Retinal pigment epithelial cell (primary cell): Measurements from ENCODE around the gene POLA1.

Experiments used
- DNase-seq: peaks from one replicate; pipeline ENCODE4 v3.0.0-alpha.2; 2010; ENCODE audit warnings: low read depth
- H3K4me3 ChIP-seq: 2 replicates; pipeline ENCODE4 v1.5.1; 2011; ENCODE audit warnings: mild to moderate bottlenecking, low read length, control low read depth, moderate library complexity
- TF ChIP-seq, protein P1 (sequence below): conservative IDR thresholded peaks from 2 replicates; pipeline ENCODE4 v1.5.1; 2011; ENCODE audit warnings: low read depth, low read length, control low read depth, inconsistent platforms

POLA1 gene

DNA sequence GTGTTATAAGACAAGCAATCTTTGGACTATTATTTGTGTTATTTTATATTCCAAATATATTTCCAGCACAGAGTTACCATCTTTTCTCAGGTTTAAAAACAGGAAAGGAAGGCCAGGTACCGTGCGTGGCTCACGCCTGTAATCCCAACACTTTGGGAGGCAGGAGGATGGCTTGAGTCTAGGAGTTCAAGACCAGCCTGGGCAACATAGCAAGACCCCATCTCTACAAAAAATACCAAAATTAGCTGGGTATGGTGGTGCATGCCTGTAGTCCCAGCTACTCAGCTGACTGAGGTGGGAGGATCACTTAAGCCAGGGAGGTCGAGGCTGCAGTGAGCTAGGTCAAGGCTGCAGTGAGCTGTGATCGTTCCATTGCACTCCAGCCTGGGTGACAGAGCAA is 140.0 kb downstream of the POLA1 start:
- H3K4me3 ChIP-seq = no peak overlapping the region
- TF ChIP-seq, protein P1, sequence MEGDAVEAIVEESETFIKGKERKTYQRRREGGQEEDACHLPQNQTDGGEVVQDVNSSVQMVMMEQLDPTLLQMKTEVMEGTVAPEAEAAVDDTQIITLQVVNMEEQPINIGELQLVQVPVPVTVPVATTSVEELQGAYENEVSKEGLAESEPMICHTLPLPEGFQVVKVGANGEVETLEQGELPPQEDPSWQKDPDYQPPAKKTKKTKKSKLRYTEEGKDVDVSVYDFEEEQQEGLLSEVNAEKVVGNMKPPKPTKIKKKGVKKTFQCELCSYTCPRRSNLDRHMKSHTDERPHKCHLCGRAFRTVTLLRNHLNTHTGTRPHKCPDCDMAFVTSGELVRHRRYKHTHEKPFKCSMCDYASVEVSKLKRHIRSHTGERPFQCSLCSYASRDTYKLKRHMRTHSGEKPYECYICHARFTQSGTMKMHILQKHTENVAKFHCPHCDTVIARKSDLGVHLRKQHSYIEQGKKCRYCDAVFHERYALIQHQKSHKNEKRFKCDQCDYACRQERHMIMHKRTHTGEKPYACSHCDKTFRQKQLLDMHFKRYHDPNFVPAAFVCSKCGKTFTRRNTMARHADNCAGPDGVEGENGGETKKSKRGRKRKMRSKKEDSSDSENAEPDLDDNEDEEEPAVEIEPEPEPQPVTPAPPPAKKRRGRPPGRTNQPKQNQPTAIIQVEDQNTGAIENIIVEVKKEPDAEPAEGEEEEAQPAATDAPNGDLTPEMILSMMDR = no peak
- DNase-seq = no peak

DNA sequence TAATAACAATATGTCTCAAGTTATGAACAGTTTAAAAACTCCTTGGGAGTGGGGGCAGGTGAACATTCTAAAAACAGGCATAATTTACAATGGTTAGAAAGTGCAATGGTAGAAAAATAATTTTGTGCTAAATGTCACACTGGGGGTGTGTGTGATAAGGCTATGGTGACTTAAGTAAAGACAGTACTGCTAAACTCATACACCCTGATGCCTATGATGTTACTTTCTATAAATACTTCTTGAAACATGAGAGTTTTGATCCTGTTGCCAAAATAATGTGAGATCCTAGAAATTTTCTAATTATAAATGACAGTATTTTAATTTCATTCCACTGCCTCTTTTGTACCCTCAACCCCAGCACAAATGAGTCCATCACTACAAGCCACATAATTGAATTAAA is 144.2 kb downstream of the POLA1 start:
- no peak for DNase-seq
- no peak overlapping the region for H3K4me3 ChIP-seq
- TF ChIP-seq, protein P1 = no peak

DNA sequence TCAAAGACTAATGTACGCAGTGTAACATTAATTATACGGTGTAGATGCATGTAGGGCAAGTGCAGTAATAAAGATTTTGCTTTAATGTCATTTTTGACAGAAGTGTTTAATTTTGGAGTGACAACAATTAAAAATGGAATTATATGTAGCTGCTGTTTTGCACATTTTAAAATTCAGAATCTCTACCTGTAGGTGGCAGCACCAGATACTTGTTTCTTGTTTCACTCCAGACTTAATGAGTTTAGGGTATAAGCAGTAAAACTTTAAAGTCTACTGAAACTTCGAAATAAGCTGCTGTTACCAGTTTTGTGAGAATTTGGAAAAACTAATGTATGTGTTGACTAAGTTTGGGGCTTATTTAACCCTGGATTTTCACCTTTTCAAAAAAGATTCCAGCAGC is 144.9 kb downstream of the POLA1 start:
- DNase-seq = peak; percentile 4
- TF ChIP-seq, protein P1 = peak; percentile 39
- no peak overlapping the region for H3K4me3 ChIP-seq

DNA sequence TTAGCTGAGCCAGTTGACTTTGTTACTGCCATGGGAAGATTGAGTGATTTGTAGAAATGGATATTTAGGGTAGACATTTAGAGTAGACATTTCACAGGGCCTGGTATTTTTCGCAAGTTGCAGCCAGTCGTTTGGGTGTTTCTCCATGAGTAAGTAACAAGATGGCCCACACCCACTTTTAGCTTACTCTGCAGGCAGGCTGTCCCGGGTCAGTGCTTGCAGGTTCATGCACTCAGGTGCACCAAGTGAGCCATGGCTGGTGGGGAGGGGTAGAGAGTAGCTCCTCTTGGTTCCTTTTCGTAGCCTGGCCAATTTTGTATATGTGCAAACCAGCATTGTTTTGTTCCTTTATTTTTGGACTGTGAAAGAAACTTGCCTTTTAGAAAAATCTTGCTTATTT is 145.6 kb downstream of the POLA1 start:
- DNase-seq = no peak
- TF ChIP-seq, protein P1 = no peak
- H3K4me3 ChIP-seq = no peak overlapping the region

DNA sequence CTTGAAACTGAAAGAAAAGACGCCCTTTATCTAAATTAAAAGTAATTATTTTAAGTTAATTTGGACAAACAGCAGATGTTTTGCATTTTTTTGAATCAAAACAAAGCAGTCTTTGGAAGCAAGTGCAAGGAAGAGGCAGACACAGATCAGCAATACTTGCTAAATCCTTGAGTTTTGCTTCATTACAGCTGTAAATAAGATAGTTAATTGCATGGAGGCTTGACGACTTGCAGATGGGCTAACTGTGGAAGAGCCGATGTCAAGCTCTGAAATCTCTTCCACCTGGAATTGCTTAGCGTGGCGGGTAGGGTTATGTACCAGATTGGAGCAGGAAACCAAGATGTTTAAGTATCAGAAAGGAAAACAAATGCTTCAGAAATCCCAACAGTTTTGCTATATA is 148.8 kb downstream of the POLA1 start:
- no peak overlapping the region for H3K4me3 ChIP-seq
- TF ChIP-seq, protein P1 = no peak
- no peak for DNase-seq

DNA sequence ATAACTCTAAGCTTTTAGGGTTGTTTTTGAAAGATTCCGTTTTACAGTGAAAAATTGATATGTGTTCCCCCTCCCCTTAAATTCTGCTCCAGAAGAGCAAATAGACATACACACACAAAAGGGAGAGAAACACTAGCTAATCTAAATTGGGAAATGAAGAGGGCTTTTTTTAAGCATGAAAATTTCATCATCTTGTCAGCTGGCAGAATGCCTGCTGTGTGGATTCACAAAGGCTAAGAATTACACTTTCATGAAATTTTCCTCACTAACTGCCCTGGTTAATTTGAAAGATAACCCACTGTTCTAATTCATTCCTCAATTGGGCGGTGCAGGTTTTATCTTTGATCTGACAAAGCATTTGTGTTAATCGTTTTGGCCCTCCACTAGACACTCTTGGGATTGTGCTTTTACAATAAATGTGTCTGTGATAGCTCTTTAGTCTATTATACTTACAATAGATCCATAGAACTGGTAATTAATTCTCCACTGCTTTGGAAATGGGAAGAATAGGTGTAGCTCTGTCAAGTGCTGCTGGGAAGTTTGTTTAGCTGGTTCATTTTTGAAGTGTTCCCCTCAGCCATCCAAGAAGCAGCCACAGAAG is 152.9 kb downstream of the POLA1 start:
- TF ChIP-seq, protein P1 = no peak
- DNase-seq = no peak
- H3K4me3 ChIP-seq = no peak overlapping the region

DNA sequence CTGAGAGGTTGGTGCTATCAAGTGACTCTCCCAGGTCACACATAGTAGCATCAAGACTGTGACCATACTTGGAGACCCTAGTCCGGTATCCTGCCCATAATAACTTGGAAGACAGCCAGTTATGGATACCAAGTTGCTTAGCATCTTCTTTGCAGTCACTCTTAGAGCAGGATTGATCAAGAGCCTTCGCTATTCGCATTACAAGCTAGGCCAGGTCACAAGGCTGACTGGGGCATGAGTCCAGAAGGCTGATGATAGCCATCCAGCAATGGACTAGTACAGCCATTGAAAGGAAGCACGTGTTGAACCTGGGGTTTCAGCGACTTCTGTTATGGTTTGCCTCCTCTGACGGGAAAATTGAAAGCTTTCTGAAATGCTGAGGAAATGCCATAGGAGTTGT is 157.6 kb downstream of the POLA1 start:
- H3K4me3 ChIP-seq = no peak overlapping the region
- TF ChIP-seq, protein P1 = no peak
- DNase-seq = no peak
